SH-SY5Y (cell line): ENCODE measurements around the gene RDX.

Source experiments
- GATA2 ChIP-seq: IDR thresholded peaks from 2 replicates; pipeline ENCODE4 v1.6.1; 2011; ENCODE audit warnings: mild to moderate bottlenecking, low read depth, low read length
- GATA3 ChIP-seq: IDR thresholded peaks from 2 replicates; pipeline ENCODE4 v1.6.1; 2011; ENCODE audit warnings: low read depth, mild to moderate bottlenecking, low read length, moderate library complexity

DNA sequence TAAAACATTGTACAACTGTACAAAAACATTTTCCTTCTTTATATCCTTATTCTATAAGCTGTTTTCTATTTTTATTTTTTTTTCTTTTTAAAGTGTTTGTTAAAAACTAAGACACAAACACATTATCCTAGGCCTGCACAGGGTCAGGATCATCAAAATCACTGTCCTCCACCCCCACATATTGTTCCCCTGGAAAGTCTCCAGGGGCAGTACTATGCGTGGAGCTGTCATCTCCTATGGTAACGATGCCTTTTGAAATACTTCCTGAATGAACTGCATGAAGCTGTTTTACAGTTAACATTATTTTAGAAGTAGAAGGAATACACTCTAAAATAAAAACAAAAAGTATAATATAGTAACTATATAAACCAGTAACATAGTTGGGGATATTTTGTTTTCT lies 136.0 kb downstream of the RDX start:
- TF ChIP-seq GATA3 = no peak
- no peak for TF ChIP-seq GATA2
